Gastrocnemius medialis (tissue), 4 donors: ENCODE measurements around the gene ECSCR. TPM values are rescaled to one million over a fixed set of nuclear protein-coding genes. Genes with fewer than 3 reads are reported as not detected.

Experiments used
- ATAC-seq, 2 donors: fragments of 150-250 bp; one replicate each; pipeline ENCODE4 v1.9.1; 2016
- DNase-seq, 2 donors: peaks; one replicate each; pipeline ENCODE4 v3.0.0-alpha.2; 2019
- H3K27ac ChIP-seq, 4 donors: fragments of 200-600 bp; sonication (generic); 1 replicate in 1 of 4; 2 replicates in 3 of 4; pipeline ENCODE4 v1.5.1; 2016 to 2018; ENCODE audit warnings: mild to moderate bottlenecking in 2 of 4, moderate library complexity in 1 of 4
- H3K27me3 ChIP-seq, 3 donors: fragments of 200-600 bp; sonication (generic) in 2 of 3; 1 replicate in 1 of 3; 2 replicates in 2 of 3; pipeline versions ENCODE4 v1.5.1 to v1.6.0; 2016 to 2019; ENCODE audit warnings: mild to moderate bottlenecking in 1 of 3, moderate library complexity in 1 of 3
- H3K36me3 ChIP-seq, 2 donors: fragments of 200-600 bp; sonication (generic) in 1 of 2; one replicate each; pipeline ENCODE4 v1.5.1; 2017 to 2018
- H3K4me1 ChIP-seq, 2 donors: fragments of 200-600 bp; sonication (generic) in 1 of 2; one replicate each; pipeline ENCODE4 v1.5.1; 2016 to 2017; ENCODE audit warnings: mild to moderate bottlenecking in 2 of 2
- H3K4me3 ChIP-seq, 4 donors: fragments of 200-600 bp; sonication (generic) in 3 of 4; 1 replicate in 1 of 4; 2 replicates in 3 of 4; pipeline ENCODE4 v1.5.1; 2016 to 2019; ENCODE audit warnings: mild to moderate bottlenecking in 2 of 4
- H3K9me3 ChIP-seq, 3 donors: fragments of 200-600 bp; sonication (generic) in 2 of 3; 1 replicate in 1 of 3; 2 replicates in 2 of 3; pipeline ENCODE4 v1.5.1; 2016 to 2019
- CTCF ChIP-seq, 5 experiments: fragments of 450-650 bp in 3 of 5; fragments of 200-600 bp in 2 of 5; sonication (generic) in 2 of 5; IDR thresholded peaks in 4 of 5; conservative IDR thresholded peaks in 1 of 5; 1 replicate in 4 of 5; 2 replicates in 1 of 5; pipeline ENCODE4 v1.5.1; 2016 to 2019; ENCODE audit warnings: antibody characterized with exemption in 5 of 5, mild to moderate bottlenecking in 3 of 5, moderate library complexity in 3 of 5
- POLR2A ChIP-seq, 2 donors: fragments of 450-650 bp; IDR thresholded peaks; one replicate each; pipeline ENCODE4 v1.6.1; 2017; ENCODE audit warnings: antibody characterized with exemption in 2 of 2, mild to moderate bottlenecking in 2 of 2, moderate library complexity in 2 of 2
- in situ Hi-C, 4 donors: fragments of 200-750 bp; cut with MboI; loops; one replicate each; pipeline versions ENCODE4 v1.15.0 to v1.8.0; 2017; ENCODE audit warnings: low sequenced_read_pairs in 4 of 4
- intact Hi-C: fragments of 100-400 bp; cut with DNase I; formaldehyde crosslinking; loops from one replicate; pipeline ENCODE4 v1.15.1; 2023; ENCODE audit warnings: low total_unique reads
- total RNA-seq, 4 donors: library from RNA; depleted of rRNA; stranded (reverse); fragments of >200 nt; gene quantifications; one replicate each; pipeline versions ENCODE4 v1.1.0 to v1.2.3, GENCODE V29; 2016

Gene ECSCR
- total RNA-seq, 4 donors from 2014 or later = 5.4 to 8.9 (median 6.9) TPM

GRCh38 chr5:139403787-139404483 is 58.6 kb downstream of the ECSCR start, which contains the start of gene SPATA24:
SPATA24 (minus strand) TSS chr5:139404089; CDS start chr5:139404060, 29 bp downstream.
- intact Hi-C loops (no loop called here), in situ Hi-C loops (no loop called here)
- peak; percentile 25 to 37 for TF ChIP-seq POLR2A (IDR thresholded peaks at IDR 0.05)
- no peak for TF ChIP-seq CTCF (IDR thresholded peaks at IDR 0.05 in 4 of 5, conservative IDR thresholded peaks at IDR 0.05 in 1 of 5)
- H3K4me3 ChIP-seq = peak within 1 kb of the TSS; percentile 60 to 75 (median 64)
- H3K9me3 ChIP-seq = no peaks in the 10 kb centered on the region
- ATAC-seq = peak; percentile 92
- peak within 1 kb of the TSS; percentile 86 to 97 (median 92) for H3K27ac ChIP-seq
- H3K4me1 ChIP-seq = peaks cover 19 to 21% of the 10 kb centered on the region in 2 donors
- no peaks in the 10 kb centered on the region for H3K36me3 ChIP-seq
- DNase-seq = peak; percentile 94 to 95
- H3K27me3 ChIP-seq = no peaks in the 10 kb centered on the region

GRCh38 chr5:139403418-139403786 is 59.1 kb downstream of the ECSCR start:
- Histone ChIP-seq H3K4me1 (peaks cover 18 to 19% of the 10 kb centered on the region in 2 donors), H3K36me3 (no peaks in the 10 kb centered on the region), H3K9me3 (no peaks in the 10 kb centered on the region), H3K27ac (peak overlapping the region; percentile 86 to 97 (median 92)), H3K4me3 (peak overlapping the region; percentile 60 to 75 (median 64)), H3K27me3 (no peaks in the 10 kb centered on the region)
- ATAC-seq (peak; percentile 22 to 29), DNase-seq (no peak)
- intact Hi-C loops (no loop called here), in situ Hi-C loops (no loop called here)
- TF ChIP-seq POLR2A (IDR thresholded peaks at IDR 0.05) (no peak), CTCF (IDR thresholded peaks at IDR 0.05 in 4 of 5, conservative IDR thresholded peaks at IDR 0.05 in 1 of 5) (no peak)

GRCh38 chr5:139402561-139403158 is 59.9 kb downstream of the ECSCR start:
- in situ Hi-C loops = no loop called here
- Histone ChIP-seq H3K4me3 (peak overlapping the region in 1 of 4 donors; percentile 75), H3K9me3 (no peaks in the 10 kb centered on the region), H3K4me1 (peaks cover 18 to 24% of the 10 kb centered on the region in 2 donors), H3K27ac (peak overlapping the region; percentile 86 to 97 (median 92)), H3K27me3 (no peaks in the 10 kb centered on the region), H3K36me3 (no peaks in the 10 kb centered on the region)
- intact Hi-C loops = no loop called here
- ATAC-seq (no peak), DNase-seq (peak in 1 of 2 donors; percentile 37)
- peak in 2 of 5 experiments; percentile 15 to 30 for TF ChIP-seq CTCF (IDR thresholded peaks at IDR 0.05 in 4 of 5, conservative IDR thresholded peaks at IDR 0.05 in 1 of 5)
- TF ChIP-seq POLR2A (IDR thresholded peaks at IDR 0.05) = no peak

- intact Hi-C loops (no loop called here), in situ Hi-C loops (no loop called here)
- Histone ChIP-seq H3K4me3 (no peak overlapping the region), H3K4me1 (peaks cover 24 to 29% of the 10 kb centered on the region in 2 donors), H3K27me3 (no peaks in the 10 kb centered on the region), H3K27ac (peak overlapping the region in 2 of 4 donors; percentile 13 to 94), H3K9me3 (no peaks in the 10 kb centered on the region), H3K36me3 (no peaks in the 10 kb centered on the region)
- DNase-seq (peak in 1 of 2 donors; percentile 13), ATAC-seq (no peak)
- no peak for TF ChIP-seq CTCF (IDR thresholded peaks at IDR 0.05 in 4 of 5, conservative IDR thresholded peaks at IDR 0.05 in 1 of 5)
- no peak for TF ChIP-seq POLR2A (IDR thresholded peaks at IDR 0.05)
These were observed 61.0 kb downstream of the ECSCR start for GRCh38 chr5:139401546-139401945.
